Mesodermal cell (in vitro differentiated cells): ENCODE measurements around the gene S100PBP.

Experiments used
- H3K27ac ChIP-seq: 2 replicates; pipeline ENCODE4 v1.7.0; 2013; ENCODE audit warnings: mild to moderate bottlenecking, low read depth, low read length, moderate library complexity; ENCODE audit not compliant: severe bottlenecking
- H3K36me3 ChIP-seq: 2 replicates; pipeline ENCODE4 v1.7.1; 2013; ENCODE audit warnings: mild to moderate bottlenecking, low read length, moderate library complexity; ENCODE audit not compliant: control insufficient read depth, insufficient read depth
- H3K4me1 ChIP-seq: one replicate; pipeline ENCODE4 v1.7.1; 2013; ENCODE audit warnings: mild to moderate bottlenecking, low read length; ENCODE audit not compliant: insufficient read depth, control insufficient read depth, poor library complexity, severe bottlenecking
- H3K4me3 ChIP-seq: 2 replicates; pipeline ENCODE4 v1.7.0; 2013; ENCODE audit warnings: low read length, control low read depth, mild to moderate bottlenecking; ENCODE audit not compliant: insufficient read depth, poor library complexity, severe bottlenecking; ENCODE audit errors: extremely low read depth
- H3K9me3 ChIP-seq: 2 replicates; pipeline ENCODE4 v1.7.1; 2013; ENCODE audit warnings: mild to moderate bottlenecking, low read length, moderate library complexity; ENCODE audit not compliant: control insufficient read depth
- WGBS, 2 experiments: methylation state at CpG; one replicate each; pipeline ENCODE4 v1.1.5; 2013; ENCODE audit warnings: missing lambda C conversion rate in 2 of 2; ENCODE audit not compliant: insufficient coverage in 2 of 2; 5-methylcytosine and 5-hydroxymethylcytosine counted together

The S100PBP gene

GRCh38 chr1:32889731-32890278 lies 72.4 kb downstream of the S100PBP start:
- Histone ChIP-seq H3K36me3 (no peaks in the 10 kb centered on the region), H3K4me3 (no peak overlapping the region), H3K9me3 (no peaks in the 10 kb centered on the region), H3K4me1 (peaks cover 7% of the 10 kb centered on the region), H3K27ac (no peak overlapping the region)
- 85 to 95% methylated on average over 2 to 3 of the region's 3 CpGs for WGBS, 2 experiments

DNA sequence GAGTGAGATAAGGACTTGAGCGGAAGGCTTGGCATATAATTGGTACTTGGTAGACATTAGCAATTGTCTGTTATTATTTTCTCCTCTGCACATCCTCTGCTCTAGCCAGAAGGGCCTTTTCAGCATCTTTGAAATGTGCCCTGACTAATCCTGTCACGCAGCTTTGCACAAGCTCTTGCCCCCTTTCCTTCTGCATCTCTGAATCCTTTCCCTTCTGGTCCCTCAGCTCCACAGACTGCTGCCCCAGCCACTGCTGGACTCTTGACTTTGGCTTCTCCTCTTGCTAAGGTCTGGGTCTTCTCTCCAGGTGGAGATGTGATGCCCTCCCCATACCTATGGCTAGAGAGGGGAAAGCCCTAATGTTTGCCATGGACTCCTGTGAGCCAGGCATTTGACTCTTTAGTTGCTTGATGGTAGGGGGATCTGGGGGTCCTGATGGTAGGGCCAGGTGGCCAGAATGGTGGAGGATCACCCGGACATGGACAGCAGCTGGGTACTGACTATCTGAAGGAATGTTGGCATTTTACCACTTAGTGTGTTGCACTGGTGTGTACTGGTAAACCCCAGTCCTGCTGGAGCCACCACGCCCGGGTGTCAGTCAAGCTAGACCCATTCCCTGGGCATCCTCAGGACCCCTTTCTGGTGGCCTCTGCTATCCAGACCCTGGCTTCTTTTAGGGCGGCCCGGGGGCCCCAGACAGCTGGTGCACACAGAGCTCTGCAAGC lies 73.2 kb downstream of the S100PBP start:
- Histone ChIP-seq H3K27ac (no peak overlapping the region), H3K4me1 (peaks cover 7% of the 10 kb centered on the region), H3K9me3 (no peaks in the 10 kb centered on the region), H3K36me3 (no peaks in the 10 kb centered on the region), H3K4me3 (no peak overlapping the region)
- WGBS, 2 experiments, result 85 to 93% methylated on average over 6 to 7 of the region's 7 CpGs

- H3K4me1 ChIP-seq, result peaks cover 7% of the 10 kb centered on the region
- no peaks in the 10 kb centered on the region for H3K9me3 ChIP-seq
- WGBS, 2 experiments, result 88 to 100% methylated on average over 1 of the region's 1 CpG
- no peak overlapping the region for H3K27ac ChIP-seq
- no peaks in the 10 kb centered on the region for H3K36me3 ChIP-seq
- no peak overlapping the region for H3K4me3 ChIP-seq
These were observed 73.8 kb downstream of the S100PBP start for GRCh38 chr1:32891241-32891570.

DNA sequence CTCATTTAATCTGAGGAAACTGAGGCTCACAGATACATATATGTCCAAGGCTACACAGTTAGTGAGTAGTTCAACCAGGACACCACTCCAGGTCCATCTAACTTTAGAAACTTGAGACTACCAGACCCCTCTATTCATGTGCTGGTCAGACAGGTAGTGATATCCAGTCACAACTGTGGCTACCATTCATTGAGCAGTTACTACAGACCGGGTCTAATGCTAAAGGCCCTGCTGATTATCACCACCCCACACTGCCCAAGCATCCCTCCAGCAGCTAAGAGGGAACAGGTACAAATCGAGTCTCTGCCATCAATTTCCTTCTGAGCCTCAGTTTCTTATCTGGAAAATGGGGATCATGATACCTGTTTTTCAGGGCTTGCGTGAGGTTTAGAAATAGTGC lies 74.2 kb downstream of the S100PBP start:
- Histone ChIP-seq H3K36me3 (no peaks in the 10 kb centered on the region), H3K9me3 (no peaks in the 10 kb centered on the region), H3K4me3 (no peak overlapping the region), H3K4me1 (peaks cover 7% of the 10 kb centered on the region), H3K27ac (no peak overlapping the region)
- WGBS, 2 experiments, result 94 to 100% methylated on average over 1 to 2 of the region's 3 CpGs

DNA sequence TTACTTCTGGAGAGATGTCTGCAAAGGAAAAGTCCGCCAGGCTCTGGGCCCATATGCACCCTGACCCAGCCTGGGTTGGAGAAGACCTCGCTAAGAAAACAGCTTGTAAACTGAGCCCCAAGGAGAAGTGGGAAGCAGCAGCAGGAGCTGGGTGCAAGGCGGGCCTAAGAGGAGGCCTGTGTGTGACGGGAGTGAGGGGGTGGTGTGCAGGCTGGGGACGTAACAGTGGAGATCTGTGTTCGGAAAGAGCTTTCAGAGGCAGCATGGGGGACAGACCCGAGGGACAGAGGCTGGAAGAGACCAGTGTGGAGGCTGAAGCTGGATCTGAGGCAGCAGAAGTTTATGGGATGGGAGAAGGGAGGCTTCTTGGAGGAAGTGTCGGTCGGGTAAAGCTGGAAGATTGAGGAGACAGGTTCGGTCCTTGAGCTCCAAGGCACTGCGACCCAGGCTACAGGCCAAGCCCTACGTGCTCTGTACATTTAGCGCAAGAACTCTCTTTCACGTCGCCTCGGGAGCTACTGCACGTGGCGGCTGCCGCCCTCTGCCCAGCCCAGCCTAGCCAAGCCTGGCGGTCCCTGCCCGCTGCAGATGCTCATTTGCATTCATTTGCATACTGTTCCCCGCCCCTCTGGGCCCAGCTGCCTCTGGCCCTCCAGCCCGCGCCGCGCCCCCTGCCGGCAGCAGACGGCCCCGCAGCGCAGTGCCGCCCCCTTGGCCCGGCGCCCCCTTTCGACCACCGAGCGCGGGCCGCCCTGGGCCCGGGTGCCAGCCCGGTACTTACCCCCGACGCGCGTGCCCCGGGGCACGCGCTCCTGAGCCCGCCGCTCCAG lies 75.1 kb downstream of the S100PBP start:
- no peaks in the 10 kb centered on the region for H3K36me3 ChIP-seq
- WGBS, 2 experiments, result 34 to 35% methylated on average over 42 to 43 of the region's 49 CpGs
- no peak overlapping the region for H3K27ac ChIP-seq
- no peaks in the 10 kb centered on the region for H3K9me3 ChIP-seq
- peak overlapping the region; percentile 47 for H3K4me3 ChIP-seq
- peaks cover 7% of the 10 kb centered on the region for H3K4me1 ChIP-seq

- Histone ChIP-seq H3K4me1 (peaks cover 7% of the 10 kb centered on the region), H3K36me3 (no peaks in the 10 kb centered on the region), H3K27ac (peak overlapping the region; percentile 5), H3K9me3 (no peaks in the 10 kb centered on the region), H3K4me3 (peak overlapping the region; percentile 47)
- 3 to 4% methylated on average over 21 to 43 of the region's 58 CpGs for WGBS, 2 experiments
These were observed 76.0 kb downstream of the S100PBP start for GRCh38 chr1:32893198-32894018.

GRCh38 chr1:32894019-32894600 lies 76.7 kb downstream of the S100PBP start:
- Histone ChIP-seq H3K27ac (no peak overlapping the region), H3K36me3 (no peaks in the 10 kb centered on the region), H3K9me3 (no peaks in the 10 kb centered on the region), H3K4me1 (peaks cover 7% of the 10 kb centered on the region), H3K4me3 (peak overlapping the region; percentile 47)
- WGBS, 2 experiments, result 52 to 80% methylated on average over 2 to 4 of the region's 8 CpGs

- WGBS, 2 experiments, result 77 to 84% methylated on average over 3 to 5 of the region's 6 CpGs
- no peaks in the 10 kb centered on the region for H3K9me3 ChIP-seq
- no peak overlapping the region for H3K4me3 ChIP-seq
- H3K36me3 ChIP-seq, result no peaks in the 10 kb centered on the region
- no peak overlapping the region for H3K27ac ChIP-seq
- H3K4me1 ChIP-seq, result peaks cover 7% of the 10 kb centered on the region
These were observed 77.2 kb downstream of the S100PBP start for GRCh38 chr1:32894681-32895080.

- peaks cover 7% of the 10 kb centered on the region for H3K4me1 ChIP-seq
- H3K9me3 ChIP-seq, result no peaks in the 10 kb centered on the region
- no peaks in the 10 kb centered on the region for H3K36me3 ChIP-seq
- 93 to 96% methylated on average over 19 to 21 of the region's 26 CpGs for WGBS, 2 experiments
- no peak overlapping the region for H3K4me3 ChIP-seq
- H3K27ac ChIP-seq, result no peak overlapping the region
These were observed 78.1 kb downstream of the S100PBP start for GRCh38 chr1:32895325-32896215.
